ENCODE results near the gene DHCR7. TPM values are rescaled to one million over a fixed set of nuclear protein-coding genes. Genes with fewer than 3 reads are reported as not detected.

Gene DHCR7
- total RNA-seq, 1 donor from 2014 or later = 97.0 TPM

DNA sequence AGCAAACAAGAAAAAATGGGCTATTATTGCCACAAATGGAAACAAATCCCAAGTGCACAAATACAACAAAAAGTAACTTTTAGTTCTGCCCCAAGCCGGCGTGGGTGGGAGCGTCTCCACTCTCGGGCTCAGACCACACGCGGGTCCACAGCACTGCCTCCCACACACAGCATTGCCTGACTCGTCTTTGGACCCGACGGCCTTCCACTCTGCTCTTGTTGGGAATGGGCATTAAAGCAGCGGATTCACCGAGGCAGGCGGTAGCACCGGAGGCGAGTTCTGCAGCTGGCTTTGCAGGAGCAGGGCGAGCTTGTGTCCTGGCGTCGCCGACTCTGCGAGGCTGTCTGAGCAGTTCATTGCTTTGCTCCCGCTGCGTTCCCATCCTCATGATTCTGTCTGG lies 27.8 kb upstream of the DHCR7 start:
- peaks cover 26% of the 10 kb centered on the region for H3K36me3 Mint-ChIP-seq
- no peaks in the 10 kb centered on the region for H3K9me3 Mint-ChIP-seq
- H3K27ac Mint-ChIP-seq = no peak overlapping the region
- TF ChIP-seq, protein P1, sequence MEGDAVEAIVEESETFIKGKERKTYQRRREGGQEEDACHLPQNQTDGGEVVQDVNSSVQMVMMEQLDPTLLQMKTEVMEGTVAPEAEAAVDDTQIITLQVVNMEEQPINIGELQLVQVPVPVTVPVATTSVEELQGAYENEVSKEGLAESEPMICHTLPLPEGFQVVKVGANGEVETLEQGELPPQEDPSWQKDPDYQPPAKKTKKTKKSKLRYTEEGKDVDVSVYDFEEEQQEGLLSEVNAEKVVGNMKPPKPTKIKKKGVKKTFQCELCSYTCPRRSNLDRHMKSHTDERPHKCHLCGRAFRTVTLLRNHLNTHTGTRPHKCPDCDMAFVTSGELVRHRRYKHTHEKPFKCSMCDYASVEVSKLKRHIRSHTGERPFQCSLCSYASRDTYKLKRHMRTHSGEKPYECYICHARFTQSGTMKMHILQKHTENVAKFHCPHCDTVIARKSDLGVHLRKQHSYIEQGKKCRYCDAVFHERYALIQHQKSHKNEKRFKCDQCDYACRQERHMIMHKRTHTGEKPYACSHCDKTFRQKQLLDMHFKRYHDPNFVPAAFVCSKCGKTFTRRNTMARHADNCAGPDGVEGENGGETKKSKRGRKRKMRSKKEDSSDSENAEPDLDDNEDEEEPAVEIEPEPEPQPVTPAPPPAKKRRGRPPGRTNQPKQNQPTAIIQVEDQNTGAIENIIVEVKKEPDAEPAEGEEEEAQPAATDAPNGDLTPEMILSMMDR (conservative IDR thresholded peaks at IDR 0.05) = no peak
- peaks cover 11% of the 10 kb centered on the region for H3K4me1 Mint-ChIP-seq (ENCODE audit: unreplicated experiment)
- no peaks in the 10 kb centered on the region for H3K27me3 Mint-ChIP-seq
- DNase-seq (ENCODE audit: extremely low spot score, unreplicated experiment) = no peak
- no peak overlapping the region for H3K4me3 Mint-ChIP-seq

DNA sequence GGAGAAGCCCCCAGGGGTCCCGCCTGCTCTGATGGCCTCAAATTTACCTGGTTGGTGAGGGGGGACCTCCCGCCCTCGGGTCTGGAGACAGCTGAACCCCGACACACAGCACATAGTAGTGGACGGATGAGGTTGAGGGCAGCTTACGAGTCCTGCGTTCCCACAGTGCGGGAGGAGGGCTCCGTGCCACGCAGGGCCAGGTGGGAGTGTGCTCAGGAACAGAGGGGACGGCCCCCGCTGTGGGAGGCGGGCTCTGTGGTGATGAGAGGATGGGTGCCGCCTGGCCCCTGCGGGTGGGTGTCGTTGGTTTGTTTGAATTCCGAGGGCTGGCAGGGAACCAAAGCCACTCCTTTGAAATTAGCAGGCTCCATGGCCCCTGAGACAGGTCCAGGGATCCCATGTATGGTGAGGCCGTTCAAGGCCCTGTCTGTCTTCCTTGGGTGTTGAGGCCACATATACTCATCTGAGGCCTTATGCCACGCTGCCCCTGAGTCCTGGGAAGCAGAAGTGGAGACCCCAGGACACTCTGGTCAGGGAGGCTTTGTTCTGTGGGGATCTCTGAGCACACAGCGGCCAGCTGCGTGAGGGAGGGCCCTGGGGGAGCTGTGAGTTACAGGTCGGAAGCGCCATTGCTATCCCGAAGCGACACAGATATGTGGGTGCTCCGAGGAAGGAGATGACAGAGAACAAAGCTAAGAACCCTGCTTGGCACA lies 26.7 kb upstream of the DHCR7 start:
- Mint-ChIP-seq H3K9me3 (no peaks in the 10 kb centered on the region), H3K27me3 (no peaks in the 10 kb centered on the region), H3K27ac (no peak overlapping the region), H3K4me1 (ENCODE audit: unreplicated experiment) (peaks cover 16% of the 10 kb centered on the region), H3K4me3 (no peak overlapping the region), H3K36me3 (peaks cover 23% of the 10 kb centered on the region)
- no peak for DNase-seq (ENCODE audit: extremely low spot score, unreplicated experiment)
- TF ChIP-seq, protein P1 (conservative IDR thresholded peaks at IDR 0.05) = no peak

DNA sequence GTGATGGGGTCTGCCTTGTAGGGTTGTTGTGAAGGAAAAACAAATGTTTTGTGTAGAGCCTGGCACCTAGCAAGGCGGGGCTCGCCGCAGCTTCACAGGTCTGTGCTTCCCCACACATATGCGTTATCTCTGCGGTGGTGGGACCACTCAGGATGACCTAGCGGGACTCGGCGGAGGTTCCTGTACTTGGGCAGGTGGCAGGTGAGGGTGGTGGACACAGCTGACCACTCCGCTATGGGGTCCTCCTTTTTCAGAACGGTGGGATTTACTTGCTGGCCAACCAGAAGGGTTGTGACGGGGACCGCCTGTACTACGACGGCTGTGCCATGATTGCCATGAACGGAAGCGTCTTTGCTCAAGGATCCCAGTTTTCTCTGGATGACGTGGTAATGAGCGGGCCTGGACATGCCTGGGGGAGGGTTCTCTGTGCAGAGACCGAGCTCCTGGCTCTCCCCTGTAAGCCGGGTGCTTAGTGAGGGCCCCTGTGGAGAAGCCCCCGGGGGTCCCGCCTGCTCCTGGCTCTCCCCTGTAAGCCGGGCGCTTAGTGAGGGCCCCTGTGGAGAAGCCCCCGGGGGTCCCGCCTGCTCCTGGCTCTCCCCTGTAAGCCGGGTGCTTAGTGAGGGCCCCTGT lies 26.1 kb upstream of the DHCR7 start:
- H3K4me3 Mint-ChIP-seq = no peak overlapping the region
- no peak overlapping the region for H3K27ac Mint-ChIP-seq
- H3K36me3 Mint-ChIP-seq = peaks cover 17% of the 10 kb centered on the region
- H3K27me3 Mint-ChIP-seq = no peaks in the 10 kb centered on the region
- peaks cover 16% of the 10 kb centered on the region for H3K4me1 Mint-ChIP-seq (ENCODE audit: unreplicated experiment)
- H3K9me3 Mint-ChIP-seq = no peaks in the 10 kb centered on the region
- TF ChIP-seq, protein P1 (conservative IDR thresholded peaks at IDR 0.05) = no peak
- no peak for DNase-seq (ENCODE audit: extremely low spot score, unreplicated experiment)

DNA sequence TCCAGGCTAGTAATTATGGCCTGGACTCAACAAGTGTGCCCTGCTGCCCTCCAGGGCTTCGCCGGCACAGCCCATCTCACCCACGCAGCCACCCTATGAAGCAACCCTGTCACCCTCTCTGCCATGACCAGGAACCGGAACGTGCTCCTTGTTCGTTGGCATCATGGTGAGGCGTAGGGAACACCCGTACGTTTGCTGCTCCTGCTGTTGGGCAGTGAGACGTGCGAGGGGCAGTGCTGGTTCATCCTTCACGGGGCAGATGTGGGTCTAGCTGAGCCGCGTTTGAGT lies 25.5 kb upstream of the DHCR7 start:
- Mint-ChIP-seq H3K4me1 (ENCODE audit: unreplicated experiment) (peaks cover 16% of the 10 kb centered on the region), H3K27me3 (no peaks in the 10 kb centered on the region), H3K4me3 (no peak overlapping the region), H3K27ac (no peak overlapping the region), H3K9me3 (no peaks in the 10 kb centered on the region), H3K36me3 (peaks cover 21% of the 10 kb centered on the region)
- TF ChIP-seq, protein P1 (conservative IDR thresholded peaks at IDR 0.05) = no peak
- DNase-seq (ENCODE audit: extremely low spot score, unreplicated experiment) = no peak

DNA sequence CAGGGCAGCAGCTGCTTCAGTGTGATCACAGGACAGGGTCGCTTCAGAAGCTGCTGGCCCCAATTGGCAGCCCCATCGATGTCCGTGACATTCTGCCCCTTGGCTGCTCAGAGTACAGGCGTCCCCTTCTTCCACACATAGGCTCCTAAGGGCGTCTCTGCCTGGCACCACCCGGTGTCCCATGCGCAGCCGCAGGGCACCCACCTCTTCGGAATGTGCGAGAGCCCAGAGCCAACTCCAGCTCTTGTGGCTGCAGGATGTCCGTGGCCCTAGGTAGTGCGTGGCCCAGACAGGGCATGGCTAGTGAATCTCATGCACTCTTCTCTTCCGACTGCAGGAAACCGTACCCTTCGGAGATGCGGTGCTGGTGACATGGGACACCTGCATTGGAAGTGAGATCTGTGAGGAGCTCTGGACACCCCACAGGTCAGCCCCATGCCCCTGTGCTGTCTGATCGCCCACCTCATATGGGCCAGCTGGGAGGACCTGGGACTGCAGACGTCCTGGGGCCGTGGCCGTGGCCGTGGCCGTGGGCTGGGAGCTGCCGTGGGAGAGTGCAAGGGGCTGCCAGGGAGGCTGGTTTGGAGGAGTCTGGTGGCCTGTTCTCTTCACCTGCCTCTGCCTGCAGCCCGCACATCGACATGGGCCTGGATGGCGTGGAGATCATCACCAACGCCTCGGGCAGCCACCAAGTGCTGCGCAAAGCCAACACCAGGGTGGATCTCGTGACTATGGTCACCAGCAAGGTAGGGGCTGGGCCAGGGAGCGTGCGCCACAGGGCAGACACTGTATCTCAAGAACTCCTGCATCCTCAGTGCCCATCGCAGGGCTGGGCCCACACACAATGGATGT lies 25.0 kb upstream of the DHCR7 start:
- DNase-seq (ENCODE audit: extremely low spot score, unreplicated experiment) = no peak
- Mint-ChIP-seq H3K27me3 (no peaks in the 10 kb centered on the region), H3K36me3 (peaks cover 23% of the 10 kb centered on the region), H3K4me3 (no peak overlapping the region), H3K27ac (no peak overlapping the region), H3K9me3 (no peaks in the 10 kb centered on the region), H3K4me1 (ENCODE audit: unreplicated experiment) (peaks cover 16% of the 10 kb centered on the region)
- TF ChIP-seq, protein P1 (conservative IDR thresholded peaks at IDR 0.05) = no peak
